OCI-LY3 (cell line): ENCODE results near the gene CCDC167.

Experiments used
- H2AFZ ChIP-seq: fragments of 200-600, 300-600 bp; shearing (Covaris generic); 2 replicates; pipeline ENCODE4 v1.6.0; 2014; ENCODE audit warnings: antibody characterized with exemption, low read depth, low read length
- H3K27ac ChIP-seq: fragments of 200-600, 300-600 bp; sonication (generic); 2 replicates; pipeline ENCODE4 v1.5.1; 2014; ENCODE audit warnings: mild to moderate bottlenecking, low read length, moderate library complexity, mixed read lengths
- H3K27me3 ChIP-seq: fragments of 200-600, 300-600 bp; sonication (generic); 2 replicates; pipeline ENCODE4 v1.6.1; 2014; ENCODE audit warnings: low read depth, low read length, mixed read lengths
- H3K36me3 ChIP-seq: fragments of 200-600, 300-600 bp; sonication (generic); replicated peaks from 2 replicates; pipeline ENCODE3; 2014; ENCODE audit warnings: low read depth, low read length, mixed read lengths
- H3K4me1 ChIP-seq: fragments of 300-600, 200-600 bp; sonication (generic); 2 replicates; pipeline ENCODE4 v1.6.1; 2014; ENCODE audit warnings: low read length, mixed read lengths
- H3K4me2 ChIP-seq: fragments of 200-600, 300-600 bp; sonication (generic); 2 replicates; pipeline ENCODE4 v1.6.1; 2014; ENCODE audit warnings: low read length, mixed read lengths
- H3K4me3 ChIP-seq: fragments of 300-600, 200-600 bp; sonication (generic); 2 replicates; pipeline ENCODE4 v1.5.1; 2014; ENCODE audit warnings: antibody characterized with exemption, mild to moderate bottlenecking, low read length, moderate library complexity
- H3K79me2 ChIP-seq: fragments of 300-600, 200-600 bp; shearing (Covaris generic); 2 replicates; pipeline ENCODE4 v1.6.1; 2014; ENCODE audit warnings: mild to moderate bottlenecking, low read length, mixed read lengths
- H3K9ac ChIP-seq: fragments of 300-600, 200-600 bp; shearing (Covaris generic); 2 replicates; pipeline ENCODE4 v1.6.0; 2014; ENCODE audit warnings: mild to moderate bottlenecking, low read length, moderate library complexity
- H3K9me3 ChIP-seq: fragments of 200-600, 300-600 bp; shearing (Covaris generic); 2 replicates; pipeline ENCODE4 v1.6.1; 2014; ENCODE audit warnings: low read length, mixed read lengths; ENCODE audit not compliant: insufficient read depth
- H4K20me1 ChIP-seq: fragments of 200-600, 300-600 bp; sonication (generic); 2 replicates; pipeline ENCODE4 v1.6.1; 2016; ENCODE audit warnings: low read length, mixed read lengths; ENCODE audit not compliant: insufficient read depth
- EZH2phosphoT487 ChIP-seq: fragments of 200-600 bp; shearing (Covaris generic); IDR thresholded peaks from 2 replicates; pipeline ENCODE4 v1.6.1; 2018; ENCODE audit warnings: antibody characterized with exemption, mixed run types, low read depth
- TF ChIP-seq, protein P1 (sequence below): fragments of 200-600, 300-600 bp; sonication (generic); IDR thresholded peaks from 2 replicates; pipeline ENCODE4 v1.5.1; 2014; ENCODE audit warnings: antibody characterized with exemption, low read length, low read depth

The CCDC167 gene

DNA sequence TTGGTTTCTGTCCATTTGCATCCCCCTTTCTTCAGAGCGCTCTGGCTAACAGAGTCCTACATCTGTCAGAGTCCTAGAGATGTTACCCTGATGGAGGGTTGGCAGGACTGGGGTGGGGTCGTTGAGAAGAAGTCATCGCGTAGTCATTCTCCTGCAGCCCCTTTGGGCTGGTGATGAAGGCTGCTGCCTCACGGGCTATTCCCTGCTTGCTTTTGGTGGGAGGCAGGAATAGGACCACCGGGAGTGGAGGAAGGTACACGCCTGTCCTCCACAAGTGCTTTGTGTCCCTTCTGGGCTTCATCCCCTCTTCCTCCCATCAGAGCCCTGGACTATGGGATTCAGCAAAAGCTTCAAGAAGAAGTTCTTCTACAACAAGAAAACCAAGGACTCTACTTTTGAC is 20.9 kb downstream of the CCDC167 start:
- Histone ChIP-seq H3K27me3 (no peaks in the 10 kb centered on the region), H3K79me2 (no peaks in the 10 kb centered on the region), H3K4me3 (no peak overlapping the region), H3K4me2 (no peak overlapping the region), H3K4me1 (no peaks in the 10 kb centered on the region), H3K36me3 (peaks cover 73% of the 10 kb centered on the region), H2AFZ (no peak overlapping the region), H3K9ac (no peak overlapping the region), H3K9me3 (no peaks in the 10 kb centered on the region), H3K27ac (no peak overlapping the region), H4K20me1 (no peaks in the 10 kb centered on the region)
- TF ChIP-seq EZH2phosphoT487, result no peak
- TF ChIP-seq, protein P1, sequence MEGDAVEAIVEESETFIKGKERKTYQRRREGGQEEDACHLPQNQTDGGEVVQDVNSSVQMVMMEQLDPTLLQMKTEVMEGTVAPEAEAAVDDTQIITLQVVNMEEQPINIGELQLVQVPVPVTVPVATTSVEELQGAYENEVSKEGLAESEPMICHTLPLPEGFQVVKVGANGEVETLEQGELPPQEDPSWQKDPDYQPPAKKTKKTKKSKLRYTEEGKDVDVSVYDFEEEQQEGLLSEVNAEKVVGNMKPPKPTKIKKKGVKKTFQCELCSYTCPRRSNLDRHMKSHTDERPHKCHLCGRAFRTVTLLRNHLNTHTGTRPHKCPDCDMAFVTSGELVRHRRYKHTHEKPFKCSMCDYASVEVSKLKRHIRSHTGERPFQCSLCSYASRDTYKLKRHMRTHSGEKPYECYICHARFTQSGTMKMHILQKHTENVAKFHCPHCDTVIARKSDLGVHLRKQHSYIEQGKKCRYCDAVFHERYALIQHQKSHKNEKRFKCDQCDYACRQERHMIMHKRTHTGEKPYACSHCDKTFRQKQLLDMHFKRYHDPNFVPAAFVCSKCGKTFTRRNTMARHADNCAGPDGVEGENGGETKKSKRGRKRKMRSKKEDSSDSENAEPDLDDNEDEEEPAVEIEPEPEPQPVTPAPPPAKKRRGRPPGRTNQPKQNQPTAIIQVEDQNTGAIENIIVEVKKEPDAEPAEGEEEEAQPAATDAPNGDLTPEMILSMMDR, result no peak

GRCh38 chr6:37477656-37478435 is 21.8 kb downstream of the CCDC167 start:
- no peaks in the 10 kb centered on the region for H3K27me3 ChIP-seq
- H3K9ac ChIP-seq, result no peak overlapping the region
- H3K79me2 ChIP-seq, result no peaks in the 10 kb centered on the region
- no peaks in the 10 kb centered on the region for H3K9me3 ChIP-seq
- no peaks in the 10 kb centered on the region for H3K4me1 ChIP-seq
- H2AFZ ChIP-seq, result no peak overlapping the region
- H3K4me2 ChIP-seq, result no peak overlapping the region
- H3K27ac ChIP-seq, result no peak overlapping the region
- H3K4me3 ChIP-seq, result no peak overlapping the region
- peaks cover 73% of the 10 kb centered on the region for H3K36me3 ChIP-seq
- TF ChIP-seq, protein P1, result no peak
- no peak for TF ChIP-seq EZH2phosphoT487
- H4K20me1 ChIP-seq, result no peaks in the 10 kb centered on the region; the same call in 1 of the 2 replicates

- Histone ChIP-seq H2AFZ (no peak overlapping the region), H3K9me3 (no peaks in the 10 kb centered on the region), H3K4me2 (no peak overlapping the region), H3K27ac (no peak overlapping the region), H4K20me1 (no peaks in the 10 kb centered on the region; the same call in 1 of the 2 replicates), H3K27me3 (no peaks in the 10 kb centered on the region), H3K4me3 (no peak overlapping the region), H3K9ac (no peak overlapping the region), H3K79me2 (no peaks in the 10 kb centered on the region), H3K36me3 (peaks cover 73% of the 10 kb centered on the region), H3K4me1 (no peaks in the 10 kb centered on the region)
- TF ChIP-seq EZH2phosphoT487, result no peak
- TF ChIP-seq, protein P1, result no peak
Observed at GRCh38 chr6:37477191-37477590, 22.5 kb downstream of the CCDC167 start.

DNA sequence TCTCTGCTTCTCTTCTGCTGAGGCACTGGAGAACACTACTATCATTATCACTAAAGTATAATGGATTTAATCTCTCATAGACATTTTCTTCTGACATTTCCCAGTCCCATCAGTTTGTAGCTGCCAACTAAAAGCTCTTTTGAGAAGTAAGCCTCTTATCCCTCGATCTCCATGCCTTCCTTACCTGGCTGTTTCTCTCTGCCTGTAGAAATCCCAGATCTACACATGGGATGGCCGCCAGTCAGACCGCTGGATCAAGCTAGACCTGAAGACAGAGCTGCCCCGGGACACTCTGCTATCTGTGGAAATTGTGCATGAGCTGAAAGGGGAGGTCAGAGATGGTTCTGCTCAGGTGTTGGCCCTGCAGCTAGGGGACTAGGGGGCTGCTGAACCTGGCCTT is 25.4 kb downstream of the CCDC167 start:
- no peak overlapping the region for H3K4me3 ChIP-seq
- H3K4me1 ChIP-seq, result no peaks in the 10 kb centered on the region
- H4K20me1 ChIP-seq, result no peaks in the 10 kb centered on the region; the same call in 1 of the 2 replicates
- no peak overlapping the region for H3K27ac ChIP-seq
- H2AFZ ChIP-seq, result no peak overlapping the region
- TF ChIP-seq, protein P1, result no peak
- TF ChIP-seq EZH2phosphoT487, result no peak
- no peak overlapping the region for H3K9ac ChIP-seq
- H3K27me3 ChIP-seq, result no peaks in the 10 kb centered on the region
- peaks cover 75% of the 10 kb centered on the region for H3K36me3 ChIP-seq
- H3K4me2 ChIP-seq, result no peak overlapping the region
- H3K9me3 ChIP-seq, result no peaks in the 10 kb centered on the region
- H3K79me2 ChIP-seq, result no peaks in the 10 kb centered on the region
